ENCODE results near the gene HSDL1.

Gene HSDL1

GRCh38 chr16:84165746-84166145 lies 20.8 kb upstream of the HSDL1 start:
- no peak for DNase-seq (ENCODE audit: low spot score in 2 of 2)
- H3K4me3 ChIP-seq, result no peak overlapping the region
- H3K4me1 ChIP-seq, result no peaks in the 10 kb centered on the region
- in situ Hi-C loops (cut with MboI; ENCODE audit: low sequenced_read_pairs), result no loop called here
- H3K27me3 ChIP-seq (ENCODE audit: low read depth), result peaks cover 10% of the 10 kb centered on the region; the same call in 1 of the 2 replicates
- H3K36me3 ChIP-seq (replicated peaks), result no peaks in the 10 kb centered on the region
- no peaks in the 10 kb centered on the region for H3K9me3 ChIP-seq

DNA sequence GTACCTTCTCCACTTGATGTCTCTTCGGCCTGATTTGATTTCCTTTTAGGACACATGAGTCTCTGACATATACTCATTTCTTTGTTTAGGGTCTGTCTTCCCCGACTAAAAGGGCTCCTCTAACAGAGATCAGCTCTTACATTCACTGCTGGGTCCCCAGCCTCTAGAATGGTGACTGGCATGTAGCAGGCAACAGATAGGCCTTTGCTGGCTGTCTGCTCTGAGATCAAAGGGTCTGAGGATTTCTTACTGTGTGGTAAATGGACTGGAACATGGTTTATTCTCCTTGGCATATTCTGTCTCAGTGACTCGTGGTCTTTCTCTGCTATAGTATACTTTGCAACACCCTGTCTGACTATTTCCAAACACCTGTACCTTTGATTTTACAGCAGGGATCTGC lies 16.8 kb upstream of the HSDL1 start:
- Histone ChIP-seq H3K27me3 (ENCODE audit: low read depth) (peaks cover 29% of the 10 kb centered on the region; the same call in 1 of the 2 replicates), H3K36me3 (replicated peaks) (no peaks in the 10 kb centered on the region; the same call in 1 of the 2 replicates), H3K4me1 (no peaks in the 10 kb centered on the region; the same call in 1 of the 2 replicates), H3K4me3 (no peak overlapping the region), H3K9me3 (no peaks in the 10 kb centered on the region)
- no peak for DNase-seq (ENCODE audit: low spot score in 2 of 2)
- in situ Hi-C loops (cut with MboI; ENCODE audit: low sequenced_read_pairs), result no loop called here

GRCh38 chr16:84161037-84161436 lies 16.1 kb upstream of the HSDL1 start:
- H3K27me3 ChIP-seq (ENCODE audit: low read depth), result peaks cover 25% of the 10 kb centered on the region; the same call in 1 of the 2 replicates
- in situ Hi-C loops (cut with MboI; ENCODE audit: low sequenced_read_pairs), result no loop called here
- DNase-seq (ENCODE audit: low spot score in 2 of 2), result no peak
- no peaks in the 10 kb centered on the region; the same call in 1 of the 2 replicates for H3K4me1 ChIP-seq
- no peaks in the 10 kb centered on the region; the same call in 1 of the 2 replicates for H3K36me3 ChIP-seq (replicated peaks)
- H3K4me3 ChIP-seq, result no peak overlapping the region
- H3K9me3 ChIP-seq, result no peaks in the 10 kb centered on the region

DNA sequence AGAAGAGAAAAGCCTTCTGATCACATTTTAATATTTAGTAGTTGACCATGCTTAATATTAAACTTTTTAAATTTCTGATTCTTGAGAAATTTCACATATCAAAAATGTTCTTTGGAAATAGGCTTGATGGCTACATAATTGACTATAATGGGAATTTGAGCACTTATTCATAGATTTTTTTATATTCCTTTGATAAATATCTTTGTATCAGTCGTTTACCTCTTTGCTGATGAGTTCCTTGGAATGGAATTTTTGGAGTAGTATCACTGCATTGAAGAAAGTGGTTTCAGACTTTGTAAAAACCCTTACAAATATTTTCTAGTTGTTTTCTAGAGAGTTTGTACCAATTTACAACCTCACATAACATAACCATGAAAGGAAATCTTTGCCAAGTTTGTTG lies 14.8 kb upstream of the HSDL1 start:
- no peak for DNase-seq (ENCODE audit: low spot score in 2 of 2)
- no peaks in the 10 kb centered on the region for H3K9me3 ChIP-seq
- H3K4me1 ChIP-seq, result no peaks in the 10 kb centered on the region; the same call in 1 of the 2 replicates
- H3K4me3 ChIP-seq, result no peak overlapping the region
- H3K27me3 ChIP-seq (ENCODE audit: low read depth), result peaks cover 22% of the 10 kb centered on the region; the same call in 1 of the 2 replicates
- in situ Hi-C loops (cut with MboI; ENCODE audit: low sequenced_read_pairs), result no loop called here
- H3K36me3 ChIP-seq (replicated peaks), result no peaks in the 10 kb centered on the region; the same call in 1 of the 2 replicates

DNA sequence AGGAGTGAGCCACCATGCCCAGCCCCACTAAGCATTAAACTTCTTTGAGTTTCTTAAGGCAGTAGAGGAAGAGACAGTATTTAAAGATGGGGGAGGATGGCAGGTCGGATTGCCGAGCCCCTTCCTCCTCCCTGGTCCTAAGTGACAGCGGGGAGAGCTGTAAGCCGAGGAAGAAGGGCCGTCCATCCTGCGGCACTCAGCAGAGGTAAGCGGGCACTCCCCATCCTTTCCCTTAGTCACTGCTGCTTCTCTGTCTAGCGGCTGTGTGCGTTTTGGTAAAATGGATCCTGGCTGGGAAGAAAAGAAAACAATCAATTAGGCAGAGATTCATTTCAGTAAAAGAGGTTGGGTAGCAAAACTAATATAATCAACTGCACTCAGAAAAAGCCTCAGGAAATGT lies 14.0 kb upstream of the HSDL1 start:
- Histone ChIP-seq H3K9me3 (no peaks in the 10 kb centered on the region), H3K4me1 (no peaks in the 10 kb centered on the region; the same call in 1 of the 2 replicates), H3K27me3 (ENCODE audit: low read depth) (peaks cover 21% of the 10 kb centered on the region; the same call in 1 of the 2 replicates), H3K4me3 (no peak overlapping the region), H3K36me3 (replicated peaks) (no peaks in the 10 kb centered on the region; the same call in 1 of the 2 replicates)
- no peak for DNase-seq (ENCODE audit: low spot score in 2 of 2)
- in situ Hi-C loops (cut with MboI; ENCODE audit: low sequenced_read_pairs), result no loop called here

DNA sequence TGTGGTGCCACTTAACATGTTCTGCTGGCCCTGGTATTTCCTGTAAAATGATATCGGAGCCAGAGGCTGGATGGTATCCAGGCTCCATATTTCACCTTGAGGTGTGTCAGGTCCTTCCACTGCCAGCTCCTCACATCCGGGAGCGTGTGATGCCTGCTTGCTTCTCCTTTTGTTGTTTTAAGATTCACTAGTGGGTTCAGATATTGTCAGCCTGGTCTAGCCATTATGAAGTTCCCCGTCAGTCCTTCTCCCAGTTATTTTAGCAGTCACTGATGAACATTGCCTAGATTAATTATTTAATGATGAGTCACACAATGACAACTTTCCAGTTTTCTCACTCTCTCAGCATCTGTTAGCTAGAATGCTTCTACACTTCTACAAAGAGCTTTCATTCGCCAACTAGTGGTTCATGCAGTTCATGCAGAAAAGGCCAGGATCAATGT lies 11.4 kb upstream of the HSDL1 start:
- Histone ChIP-seq H3K4me3 (no peak overlapping the region), H3K36me3 (replicated peaks) (no peaks in the 10 kb centered on the region; the same call in 1 of the 2 replicates), H3K27me3 (ENCODE audit: low read depth) (peaks cover 19% of the 10 kb centered on the region; the same call in 1 of the 2 replicates), H3K9me3 (no peaks in the 10 kb centered on the region), H3K4me1 (no peaks in the 10 kb centered on the region; the same call in 1 of the 2 replicates)
- in situ Hi-C loops (cut with MboI; ENCODE audit: low sequenced_read_pairs), result no loop called here
- DNase-seq (ENCODE audit: low spot score in 2 of 2), result no peak

DNA sequence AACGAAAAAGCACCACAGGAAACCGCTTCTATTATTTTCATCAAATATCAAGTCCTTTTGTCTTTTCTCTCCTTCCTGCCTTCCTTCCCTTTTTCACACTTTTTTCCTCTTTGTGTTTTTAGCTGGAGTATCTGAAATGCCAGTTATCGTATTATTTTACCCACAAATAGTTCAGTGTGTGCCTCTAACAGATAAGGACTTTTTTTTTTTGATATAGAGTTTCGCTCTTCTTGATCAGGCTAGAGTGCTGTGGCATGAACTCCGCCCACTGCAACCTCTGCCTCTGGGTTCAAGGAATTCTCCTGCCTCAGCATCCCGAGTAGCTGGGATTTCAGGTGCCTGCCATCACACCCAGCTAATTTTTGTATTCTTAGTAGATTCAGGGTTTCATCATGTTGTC lies 10.8 kb upstream of the HSDL1 start:
- Histone ChIP-seq H3K4me3 (no peak overlapping the region), H3K27me3 (ENCODE audit: low read depth) (peaks cover 19% of the 10 kb centered on the region; the same call in 1 of the 2 replicates), H3K4me1 (no peaks in the 10 kb centered on the region; the same call in 1 of the 2 replicates), H3K9me3 (no peaks in the 10 kb centered on the region), H3K36me3 (replicated peaks) (no peaks in the 10 kb centered on the region; the same call in 1 of the 2 replicates)
- in situ Hi-C loops (cut with MboI; ENCODE audit: low sequenced_read_pairs), result no loop called here
- no peak for DNase-seq (ENCODE audit: low spot score in 2 of 2)

GRCh38 chr16:84155226-84155625 lies 10.2 kb upstream of the HSDL1 start:
- Histone ChIP-seq H3K4me1 (no peaks in the 10 kb centered on the region; the same call in 1 of the 2 replicates), H3K27me3 (ENCODE audit: low read depth) (peaks cover 19% of the 10 kb centered on the region; the same call in 1 of the 2 replicates), H3K4me3 (no peak overlapping the region), H3K9me3 (no peaks in the 10 kb centered on the region), H3K36me3 (replicated peaks) (no peaks in the 10 kb centered on the region; the same call in 1 of the 2 replicates)
- in situ Hi-C loops (cut with MboI; ENCODE audit: low sequenced_read_pairs), result no loop called here
- no peak for DNase-seq (ENCODE audit: low spot score in 2 of 2)

DNA sequence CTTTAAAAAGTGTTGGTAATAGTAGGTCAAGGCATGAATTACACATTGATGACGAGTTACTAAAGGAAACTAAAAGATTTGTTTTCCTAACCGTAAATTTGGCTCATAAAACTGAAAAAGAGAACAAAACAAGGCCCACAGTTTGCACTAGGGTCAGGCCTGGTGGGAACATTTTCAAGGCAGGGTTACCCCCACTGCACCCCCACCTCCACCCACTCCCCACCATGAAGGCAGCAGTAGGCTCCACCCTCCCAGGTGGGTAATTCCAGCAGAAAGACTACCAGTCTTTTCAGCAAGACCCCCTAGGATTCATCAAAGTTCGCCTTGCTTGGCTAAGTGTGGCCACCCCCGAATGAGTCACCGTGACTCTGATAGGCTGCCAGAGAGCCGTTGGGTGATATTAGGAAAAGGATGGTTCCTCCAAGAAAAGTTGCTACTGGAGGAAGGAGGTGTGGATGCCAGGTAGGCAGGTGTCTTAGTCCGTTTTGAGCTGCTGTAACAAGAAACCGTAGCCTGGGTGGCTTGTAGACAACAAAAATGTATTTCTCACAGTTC lies 8.8 kb upstream of the HSDL1 start:
- H3K27me3 ChIP-seq (ENCODE audit: low read depth), result peaks cover 7% of the 10 kb centered on the region; the same call in 1 of the 2 replicates
- no peaks in the 10 kb centered on the region for H3K9me3 ChIP-seq
- no peaks in the 10 kb centered on the region for H3K4me1 ChIP-seq
- in situ Hi-C loops (cut with MboI; ENCODE audit: low sequenced_read_pairs), result no loop called here
- no peak overlapping the region for H3K4me3 ChIP-seq
- no peaks in the 10 kb centered on the region for H3K36me3 ChIP-seq (replicated peaks)
- DNase-seq (ENCODE audit: low spot score in 2 of 2), result no peak

DNA sequence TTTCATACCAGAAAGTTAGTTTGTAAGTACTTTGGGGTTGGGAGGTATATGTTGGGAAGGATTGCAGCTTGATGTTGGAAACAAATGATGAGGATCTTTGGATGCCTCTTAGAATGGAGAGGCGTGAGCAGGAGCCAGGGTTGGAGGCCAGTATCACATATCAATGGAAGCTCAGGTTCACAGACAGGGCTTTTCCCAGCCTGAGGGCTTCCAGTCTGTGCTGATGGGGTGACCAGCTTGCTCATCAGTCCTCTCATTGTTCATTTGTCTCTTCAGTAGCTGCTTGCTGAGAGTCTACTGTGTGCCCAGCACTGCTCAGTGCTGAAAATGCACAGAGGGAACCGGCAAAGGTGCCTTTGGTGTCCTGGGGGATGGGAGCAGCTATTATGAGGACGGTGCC lies 5.9 kb upstream of the HSDL1 start:
- H3K27me3 ChIP-seq (ENCODE audit: low read depth), result peaks cover 2% of the 10 kb centered on the region; the same call in 1 of the 2 replicates
- H3K36me3 ChIP-seq (replicated peaks), result no peaks in the 10 kb centered on the region
- H3K4me3 ChIP-seq, result no peak overlapping the region
- in situ Hi-C loops (cut with MboI; ENCODE audit: low sequenced_read_pairs), result no loop called here
- H3K9me3 ChIP-seq, result no peaks in the 10 kb centered on the region
- no peaks in the 10 kb centered on the region for H3K4me1 ChIP-seq
- DNase-seq (ENCODE audit: low spot score in 2 of 2), result no peak

- Histone ChIP-seq H3K27me3 (ENCODE audit: low read depth) (0 out of 2 replicates have a peak, but pooled peaks cover 2% of the 10 kb centered on the region), H3K4me3 (peak overlapping the region; percentile 63), H3K4me1 (peaks cover 8% of the 10 kb centered on the region), H3K36me3 (replicated peaks) (no peaks in the 10 kb centered on the region; the same call in 1 of the 2 replicates), H3K9me3 (no peaks in the 10 kb centered on the region)
- DNase-seq (ENCODE audit: low spot score in 2 of 2), result peak; percentile 41 to 62
- in situ Hi-C loops (cut with MboI; ENCODE audit: low sequenced_read_pairs), result no loop called here
These were observed 643 bp downstream of the HSDL1 start for GRCh38 chr16:84144209-84144858.

DNA sequence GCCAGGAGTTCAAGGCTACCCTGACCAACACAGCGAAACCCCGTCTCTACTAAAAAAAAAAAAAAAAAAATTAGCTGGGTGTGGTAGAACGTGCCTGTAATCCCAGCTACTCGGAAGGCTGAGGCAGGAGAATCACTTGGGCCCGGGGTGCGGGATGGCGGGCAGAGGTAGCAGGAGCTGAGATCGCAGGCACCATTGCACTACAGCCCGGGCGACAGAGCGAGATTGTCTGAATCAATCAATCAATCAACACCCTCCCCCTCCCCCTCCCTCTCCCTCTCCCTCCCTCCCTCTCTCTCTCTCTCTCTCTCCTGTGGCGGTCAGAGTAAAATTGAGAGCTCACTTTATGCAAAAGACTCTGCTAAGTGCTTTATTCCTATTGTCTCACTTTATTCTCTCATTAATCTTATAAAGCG lies 1.2 kb downstream of the HSDL1 start:
- Histone ChIP-seq H3K4me3 (peak overlapping the region; percentile 63), H3K9me3 (no peaks in the 10 kb centered on the region), H3K36me3 (replicated peaks) (no peaks in the 10 kb centered on the region; the same call in 1 of the 2 replicates), H3K4me1 (peaks cover 13% of the 10 kb centered on the region), H3K27me3 (ENCODE audit: low read depth) (0 out of 2 replicates have a peak, but pooled peaks cover 2% of the 10 kb centered on the region)
- DNase-seq (ENCODE audit: low spot score in 2 of 2), result peak; percentile 37 to 74
- in situ Hi-C loops (cut with MboI; ENCODE audit: low sequenced_read_pairs), result no loop called here

- in situ Hi-C loops (cut with MboI; ENCODE audit: low sequenced_read_pairs), result no loop called here
- H3K4me3 ChIP-seq, result no peak overlapping the region
- no peaks in the 10 kb centered on the region; the same call in 1 of the 2 replicates for H3K36me3 ChIP-seq (replicated peaks)
- H3K27me3 ChIP-seq (ENCODE audit: low read depth), result 0 out of 2 replicates have a peak, but pooled peaks cover 2% of the 10 kb centered on the region
- no peaks in the 10 kb centered on the region for H3K9me3 ChIP-seq
- DNase-seq (ENCODE audit: low spot score in 2 of 2), result no peak
- peaks cover 19% of the 10 kb centered on the region for H3K4me1 ChIP-seq
These were observed 1.9 kb downstream of the HSDL1 start for GRCh38 chr16:84143081-84143480.

DNA sequence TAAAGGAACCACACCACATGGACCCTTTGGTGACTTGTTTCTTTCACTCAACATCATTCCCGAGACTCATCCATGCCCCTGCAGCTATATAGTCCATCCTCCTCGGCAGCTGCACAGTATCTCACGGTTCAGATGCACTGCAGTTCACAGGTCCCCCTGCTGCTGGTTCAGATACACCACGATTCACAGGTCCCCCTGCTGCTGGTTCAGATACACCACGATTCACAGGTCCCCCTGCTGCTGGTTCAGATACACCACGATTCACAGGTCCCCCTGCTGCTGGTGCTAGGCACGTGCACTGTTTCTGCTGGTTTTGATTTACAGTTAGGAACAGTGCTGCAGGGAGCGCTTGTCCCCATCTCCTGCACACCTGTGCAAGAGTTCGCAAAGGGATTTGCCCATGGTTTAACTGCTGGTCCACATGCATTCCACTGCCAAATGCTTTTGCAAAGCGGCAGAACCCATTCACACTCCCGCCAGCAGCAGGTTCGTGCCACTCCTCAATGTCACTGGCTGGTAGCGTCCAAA lies 3.8 kb downstream of the HSDL1 start:
- no peaks in the 10 kb centered on the region for H3K27me3 ChIP-seq (ENCODE audit: low read depth)
- no peaks in the 10 kb centered on the region for H3K9me3 ChIP-seq
- DNase-seq (ENCODE audit: low spot score in 2 of 2), result peak in 1 of 2 experiments; percentile 43
- H3K36me3 ChIP-seq (replicated peaks), result no peaks in the 10 kb centered on the region; the same call in 1 of the 2 replicates
- no peak overlapping the region for H3K4me3 ChIP-seq
- H3K4me1 ChIP-seq, result peaks cover 19% of the 10 kb centered on the region
- in situ Hi-C loops (cut with MboI; ENCODE audit: low sequenced_read_pairs), result no loop called here
